K562 (cell line): ENCODE data around the gene JPT1. TPM values are rescaled to one million over a fixed set of nuclear protein-coding genes. Genes with fewer than 3 reads are reported as not detected.

ENCODE experiments used
- BCOR ChIP-seq: fragments of 450-650 bp; IDR thresholded peaks from 2 replicates; pipeline ENCODE4 v1.6.1; 2016
- GTF3C2 ChIP-seq: IDR thresholded peaks from 3 replicates; pipeline ENCODE4 v1.6.1; 2011; ENCODE audit warnings: borderline replicate concordance, mild to moderate bottlenecking, moderate library complexity; ENCODE audit not compliant: insufficient read length; ENCODE audit errors: extremely low read depth
- HMGN3 ChIP-seq: IDR thresholded peaks from 2 replicates; pipeline ENCODE4 v1.6.1; 2011; ENCODE audit warnings: borderline replicate concordance, low read depth, mild to moderate bottlenecking, mixed read lengths, low read length; ENCODE audit not compliant: insufficient read length; ENCODE audit errors: extremely low read depth
- MTA2 ChIP-seq: fragments of 450-650 bp; IDR thresholded peaks from 2 replicates; pipeline ENCODE4 v1.6.1; 2016; ENCODE audit warnings: low read depth
- PYGO2 ChIP-seq: fragments of 450-650 bp; IDR thresholded peaks from 2 replicates; pipeline ENCODE4 v1.6.1; 2016; ENCODE audit warnings: mild to moderate bottlenecking, missing genetic modification characterization, moderate library complexity, missing compliant biosample characterization
- RERE ChIP-seq: sonication (generic); formaldehyde crosslinking; IDR thresholded peaks from 2 replicates; pipeline ENCODE4 v1.8.0; 2023; ENCODE audit warnings: missing genetic modification reagents, mild to moderate bottlenecking, borderline replicate concordance
- REST ChIP-seq, 2 experiments: fragments of 450-650 bp; formaldehyde crosslinking in 1 of 2; IDR thresholded peaks; 2 replicates each; pipeline versions ENCODE4 v1.4.0 to v1.6.1; 2014 to 2020; ENCODE audit warnings: mild to moderate bottlenecking in 2 of 2, borderline replicate concordance in 1 of 2, low read depth in 1 of 2
- TSC22D4 ChIP-seq: fragments of 450-650 bp; IDR thresholded peaks from 2 replicates; pipeline ENCODE4 v1.6.1; 2016; ENCODE audit warnings: missing genetic modification characterization, missing biosample characterization, control low read depth
- polyA plus RNA-seq, 8 experiments: library from polyadenylated mRNA; depleted of rRNA in 4 of 8; stranded (reverse) in 5 of 8; unstranded in 3 of 8; fragments of >200 nt; fragmentation: Nextera tagmentation in 2 of 8; fragmentation: Illumina TruSeq in 1 of 8; extraction: Ambion mirVana in 2 of 8; extraction: Trizol in 1 of 8; gene quantifications; 2 replicates each; pipeline versions ENCODE4 v1.2.1 to v1.2.3, GENCODE V29; 2011 to 2014; ENCODE audit warnings: inconsistent platforms in 1 of 8, missing spikeins in 1 of 8
- total RNA-seq, 7 experiments: library from RNA; depleted of rRNA in 6 of 7; stranded (reverse); fragments of >200 nt in 6 of 7; fragmentation: Illumina TruSeq in 2 of 7; extraction: Trizol in 2 of 7; gene quantifications; 2 replicates each; pipeline versions ENCODE4 v1.2.1 to v1.2.3, GENCODE V29; 2011 to 2021; ENCODE audit warnings: low replicate concordance in 1 of 7

Gene JPT1
- total and polyA plus RNA-seq, 9 of the 15 experiments (the other 6 are each of a cell fraction or from before 2014, with no cell fraction given) = 56.7 to 292 (median 144) TPM

GRCh38 chr17:75124041-75124818, 30.1 kb downstream of the JPT1 start (continued):
- TF ChIP-seq BCOR (no peak), MTA2 (peak; percentile 73), GTF3C2 (no peak), RERE (CRISPR knock-in tag) (no peak), REST (IDR thresholded peaks at IDR 0.05; ENCODE audit: borderline replicate concordance) (peak; percentile 56), REST (CRISPR knock-in tag; IDR thresholded peaks at IDR 0.05; ENCODE audit: low read depth) (0 out of 2 replicates have a peak, but pooled peaks have one; percentile 34), PYGO2 (tag) (peak; percentile 8; the same call in 1 of the 2 replicates), TSC22D4 (tag) (no peak), HMGN3 (peak; percentile 81)
